HEK293T (cell line): ENCODE data around the gene PCTP.

Source experiments
- ARNT ChIP-seq: fragments of 450-650 bp; IDR thresholded peaks from 2 replicates; pipeline ENCODE4 v1.6.1; 2017; ENCODE audit warnings: mild to moderate bottlenecking
- BHLHE40 ChIP-seq: fragments of 450-650 bp; IDR thresholded peaks from 2 replicates; pipeline ENCODE4 v1.6.1; 2016; ENCODE audit warnings: mild to moderate bottlenecking, moderate library complexity, borderline replicate concordance
- FOXA1 ChIP-seq: fragments of 450-650 bp; IDR thresholded peaks from 2 replicates; pipeline ENCODE4 v1.6.1; 2016; ENCODE audit warnings: mild to moderate bottlenecking
- L3MBTL2 ChIP-seq: fragments of 450-650 bp; conservative IDR thresholded peaks from 2 replicates; pipeline ENCODE4 v1.6.1; 2016; ENCODE audit warnings: mild to moderate bottlenecking
- LEF1 ChIP-seq: fragments of 450-650 bp; IDR thresholded peaks from 2 replicates; pipeline ENCODE4 v1.6.1; 2017; ENCODE audit warnings: mild to moderate bottlenecking, borderline replicate concordance
- TARDBP ChIP-seq: fragments of 450-650 bp; IDR thresholded peaks from 2 replicates; pipeline ENCODE4 v1.6.1; 2016
- ZNF384 ChIP-seq: fragments of 450-650 bp; IDR thresholded peaks from 2 replicates; pipeline ENCODE4 v1.6.1; 2016

GRCh38 chr17:55748841-55749240 is 2.0 kb upstream of the PCTP start:
- TF ChIP-seq BHLHE40 (no peak), TARDBP (no peak), FOXA1 (no peak), LEF1 (no peak), ARNT (no peak), ZNF384 (no peak), L3MBTL2 (no peak)
